ENCODE results near the gene TMEM125.

TMEM125 gene

GRCh38 chr1:43308635-43309404 lies 39.0 kb downstream of the TMEM125 start:
- Histone ChIP-seq H4K20me1 (ENCODE audit: insufficient read depth, low read length) (no peaks in the 10 kb centered on the region), H3K9me2 (ENCODE audit: low read depth, low read length) (no peaks in the 10 kb centered on the region), H3K9ac (ENCODE audit: low read length) (no peak overlapping the region), H3K4me1 (ENCODE audit: insufficient read depth, low read length, severe bottlenecking) (no peaks in the 10 kb centered on the region), H3K4me2 (ENCODE audit: low read length) (no peak overlapping the region), H3K27me3 (ENCODE audit: insufficient read depth, low read length) (peaks cover 3% of the 10 kb centered on the region; the same call in 1 of the 2 replicates), H3K79me2 (ENCODE audit: insufficient read depth, low read length) (no peaks in the 10 kb centered on the region), H3F3A (ENCODE audit: insufficient read depth, low read length) (no peaks in the 10 kb centered on the region), H3K27ac (ENCODE audit: low read depth, low read length, poor library complexity, severe bottlenecking) (no peak overlapping the region), H3K36me3 (ENCODE audit: insufficient read depth, low read length) (no peaks in the 10 kb centered on the region), H2AFZ (ENCODE audit: low read length) (no peak overlapping the region), H3K9me3 (ENCODE audit: low read length) (no peaks in the 10 kb centered on the region), H3K4me3 (ENCODE audit: low read depth, low read length, poor library complexity, severe bottlenecking) (no peak overlapping the region)
- no peak for TF ChIP-seq EZH2 (IDR thresholded peaks at IDR 0.05; ENCODE audit: borderline replicate concordance, low read length)
- no peak for TF ChIP-seq CTCF (IDR thresholded peaks at IDR 0.05; ENCODE audit: low read length)

- no peak overlapping the region for H2AFZ ChIP-seq (ENCODE audit: low read length)
- no peaks in the 10 kb centered on the region for H3K9me2 ChIP-seq (ENCODE audit: low read depth, low read length)
- no peaks in the 10 kb centered on the region for H3K4me1 ChIP-seq (ENCODE audit: insufficient read depth, low read length, severe bottlenecking)
- TF ChIP-seq EZH2 (IDR thresholded peaks at IDR 0.05; ENCODE audit: borderline replicate concordance, low read length) (no peak), CTCF (IDR thresholded peaks at IDR 0.05; ENCODE audit: low read length) (no peak)
- H3K4me2 ChIP-seq (ENCODE audit: low read length): no peak overlapping the region
- H3K27ac ChIP-seq (ENCODE audit: low read depth, low read length, poor library complexity, severe bottlenecking): no peak overlapping the region
- H3F3A ChIP-seq (ENCODE audit: insufficient read depth, low read length): no peaks in the 10 kb centered on the region
- no peaks in the 10 kb centered on the region for H3K9me3 ChIP-seq (ENCODE audit: low read length)
- no peaks in the 10 kb centered on the region for H3K27me3 ChIP-seq (ENCODE audit: insufficient read depth, low read length)
- H3K4me3 ChIP-seq (ENCODE audit: low read depth, low read length, poor library complexity, severe bottlenecking): no peak overlapping the region
- no peaks in the 10 kb centered on the region for H3K79me2 ChIP-seq (ENCODE audit: insufficient read depth, low read length)
- H3K9ac ChIP-seq (ENCODE audit: low read length): no peak overlapping the region
- H3K36me3 ChIP-seq (ENCODE audit: insufficient read depth, low read length): no peaks in the 10 kb centered on the region
- H4K20me1 ChIP-seq (ENCODE audit: insufficient read depth, low read length): no peaks in the 10 kb centered on the region
Measured at GRCh38 chr1:43309405-43310025, 39.7 kb downstream of the TMEM125 start.

- no peak overlapping the region for H3K27ac ChIP-seq (ENCODE audit: low read depth, low read length, poor library complexity, severe bottlenecking)
- H3K27me3 ChIP-seq (ENCODE audit: insufficient read depth, low read length): no peaks in the 10 kb centered on the region
- TF ChIP-seq CTCF (IDR thresholded peaks at IDR 0.05; ENCODE audit: low read length): no peak
- no peak for TF ChIP-seq EZH2 (IDR thresholded peaks at IDR 0.05; ENCODE audit: borderline replicate concordance, low read length)
- no peaks in the 10 kb centered on the region for H3K36me3 ChIP-seq (ENCODE audit: insufficient read depth, low read length)
- no peak overlapping the region for H3K4me2 ChIP-seq (ENCODE audit: low read length)
- H3K9me2 ChIP-seq (ENCODE audit: low read depth, low read length): no peaks in the 10 kb centered on the region
- no peak overlapping the region for H3K4me3 ChIP-seq (ENCODE audit: low read depth, low read length, poor library complexity, severe bottlenecking)
- H3K79me2 ChIP-seq (ENCODE audit: insufficient read depth, low read length): no peaks in the 10 kb centered on the region
- H2AFZ ChIP-seq (ENCODE audit: low read length): no peak overlapping the region
- H3K9ac ChIP-seq (ENCODE audit: low read length): no peak overlapping the region
- no peaks in the 10 kb centered on the region for H4K20me1 ChIP-seq (ENCODE audit: insufficient read depth, low read length)
- no peaks in the 10 kb centered on the region for H3K4me1 ChIP-seq (ENCODE audit: insufficient read depth, low read length, severe bottlenecking)
- H3K9me3 ChIP-seq (ENCODE audit: low read length): no peaks in the 10 kb centered on the region
- H3F3A ChIP-seq (ENCODE audit: insufficient read depth, low read length): no peaks in the 10 kb centered on the region
Measured at GRCh38 chr1:43311521-43311920, 41.7 kb downstream of the TMEM125 start.

Data from OCI-LY1 (cell line).